OCI-LY1 (cell line): ENCODE measurements around the gene NCAM1.

Experiments
- CTCF ChIP-seq: fragments of 200-600 bp; sonication (generic), shearing (Covaris generic); IDR thresholded peaks from 2 replicates; pipeline ENCODE4 v1.5.1; 2017; ENCODE audit warnings: mild to moderate bottlenecking, antibody characterized with exemption, low read length, moderate library complexity, mixed read lengths
- EZH2 ChIP-seq: fragments of 200-600 bp; sonication (generic), shearing (Covaris generic); IDR thresholded peaks from 2 replicates; pipeline ENCODE4 v1.8.0; 2017; ENCODE audit warnings: borderline replicate concordance, mixed run types, mild to moderate bottlenecking, antibody characterized with exemption, low read length, moderate library complexity, mixed read lengths

- no peak for TF ChIP-seq CTCF
- TF ChIP-seq EZH2 = no peak
These were observed 157.9 kb downstream of the NCAM1 start for GRCh38 chr11:113119074-113119473.
